ENCODE measurements around the gene RALGPS1.

The RALGPS1 gene

DNA sequence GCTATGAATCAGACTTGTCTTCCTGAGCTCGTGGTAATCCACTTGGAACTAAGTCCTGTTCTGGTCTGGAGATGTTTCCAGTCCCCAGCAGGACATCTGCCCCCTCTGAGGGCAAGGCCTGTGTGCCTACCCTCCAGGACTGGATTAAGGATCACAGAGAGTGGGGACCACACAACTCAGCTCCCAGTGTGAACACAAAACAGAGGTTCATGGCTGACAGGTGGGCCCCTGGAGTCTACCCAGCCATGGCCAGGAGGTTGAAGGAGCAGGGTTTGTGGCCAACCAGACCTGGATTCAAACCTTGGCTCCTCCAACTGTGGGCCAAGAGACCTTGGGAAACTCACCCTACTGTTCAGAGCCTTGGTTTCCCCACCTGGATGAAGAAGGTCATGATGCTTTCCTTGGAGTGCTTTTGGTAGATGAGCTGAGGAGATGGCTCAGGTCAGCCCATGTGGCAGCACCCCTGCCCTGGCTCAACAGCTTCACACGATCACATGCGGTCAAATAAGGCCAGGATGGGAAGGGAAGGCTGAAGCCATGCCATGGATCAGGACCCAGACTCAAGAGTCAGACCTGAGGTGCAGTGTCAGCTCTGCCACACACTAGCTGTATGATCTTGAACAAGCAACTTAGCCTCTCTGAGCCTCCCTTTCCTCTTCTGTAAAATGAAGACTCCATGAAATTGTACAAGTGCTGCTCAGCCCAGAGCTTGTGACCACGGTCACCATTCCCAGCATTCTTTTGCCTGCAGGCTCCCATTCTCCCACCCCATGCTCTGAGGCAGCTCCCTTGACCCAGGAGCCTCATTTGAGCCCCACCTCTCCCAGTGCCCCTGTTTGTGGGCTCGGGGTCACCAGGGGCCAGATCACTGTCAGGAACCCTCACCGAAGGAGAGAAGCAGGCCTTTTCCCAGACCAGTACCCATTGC lies 235.1 kb downstream of the RALGPS1 start:
- no peak overlapping the region for H3K4me3 ChIP-seq (ENCODE audit: low read depth, low read length)
- TF ChIP-seq TCF7L2 (IDR thresholded peaks at IDR 0.05; ENCODE audit: borderline replicate concordance, low read depth, low read length) (no peak), ZBTB7A (tag by site-specific recombination; IDR thresholded peaks at IDR 0.05; ENCODE audit: low read depth) (no peak), ZNF239 (tag by site-specific recombination; IDR thresholded peaks at IDR 0.05) (no peak), HOXA7 (CRISPR knock-in tag; IDR thresholded peaks at IDR 0.05; ENCODE audit: borderline replicate concordance) (no peak), ZNF146 (tag by site-specific recombination; IDR thresholded peaks at IDR 0.05) (no peak)
- TF ChIP-seq, protein P1, sequence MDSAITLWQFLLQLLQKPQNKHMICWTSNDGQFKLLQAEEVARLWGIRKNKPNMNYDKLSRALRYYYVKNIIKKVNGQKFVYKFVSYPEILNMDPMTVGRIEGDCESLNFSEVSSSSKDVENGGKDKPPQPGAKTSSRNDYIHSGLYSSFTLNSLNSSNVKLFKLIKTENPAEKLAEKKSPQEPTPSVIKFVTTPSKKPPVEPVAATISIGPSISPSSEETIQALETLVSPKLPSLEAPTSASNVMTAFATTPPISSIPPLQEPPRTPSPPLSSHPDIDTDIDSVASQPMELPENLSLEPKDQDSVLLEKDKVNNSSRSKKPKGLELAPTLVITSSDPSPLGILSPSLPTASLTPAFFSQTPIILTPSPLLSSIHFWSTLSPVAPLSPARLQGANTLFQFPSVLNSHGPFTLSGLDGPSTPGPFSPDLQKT (IDR thresholded peaks at IDR 0.05; ENCODE audit: borderline replicate concordance, low read depth, low read length), result no peak
- TF ChIP-seq, protein P2, sequence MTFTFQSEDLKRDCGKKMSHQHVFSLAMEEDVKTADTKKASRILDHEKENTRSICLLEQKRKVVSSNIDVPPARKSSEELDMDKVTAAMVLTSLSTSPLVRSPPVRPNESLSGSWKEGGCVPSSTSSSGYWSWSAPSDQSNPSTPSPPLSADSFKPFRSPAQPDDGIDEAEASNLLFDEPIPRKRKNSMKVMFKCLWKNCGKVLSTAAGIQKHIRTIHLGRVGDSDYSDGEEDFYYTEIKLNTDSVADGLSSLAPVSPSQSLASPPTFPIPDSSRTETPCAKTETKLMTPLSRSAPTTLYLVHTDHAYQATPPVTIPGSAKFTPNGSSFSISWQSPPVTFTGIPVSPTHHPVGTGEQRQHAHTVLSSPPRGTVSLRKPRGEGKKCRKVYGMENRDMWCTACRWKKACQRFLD (tag by site-specific recombination; IDR thresholded peaks at IDR 0.05), result no peak
- no peaks in the 10 kb centered on the region for H3K4me1 ChIP-seq (ENCODE audit: control insufficient read depth, insufficient read depth, low read length)
- ChIA-PET CTCF (interaction anchor here (0.9 to 1.2 kb wide), 2 partner anchors 13 to 184 kb away, joined by 3 read pairs; no protein-coding TSS in a partner anchor), POLR2A (no interaction called here)
- no peaks in the 10 kb centered on the region for H3K9me3 ChIP-seq (ENCODE audit: control insufficient read depth, insufficient read depth, low read depth, low read length)
- no peaks in the 10 kb centered on the region for H3K36me3 ChIP-seq (ENCODE audit: control insufficient read depth in 2 of 2, insufficient read depth in 1 of 2, low read length in 2 of 2)
- no peak overlapping the region for H3K27ac ChIP-seq (ENCODE audit: extremely low read depth, low read depth, low read length)

DNA sequence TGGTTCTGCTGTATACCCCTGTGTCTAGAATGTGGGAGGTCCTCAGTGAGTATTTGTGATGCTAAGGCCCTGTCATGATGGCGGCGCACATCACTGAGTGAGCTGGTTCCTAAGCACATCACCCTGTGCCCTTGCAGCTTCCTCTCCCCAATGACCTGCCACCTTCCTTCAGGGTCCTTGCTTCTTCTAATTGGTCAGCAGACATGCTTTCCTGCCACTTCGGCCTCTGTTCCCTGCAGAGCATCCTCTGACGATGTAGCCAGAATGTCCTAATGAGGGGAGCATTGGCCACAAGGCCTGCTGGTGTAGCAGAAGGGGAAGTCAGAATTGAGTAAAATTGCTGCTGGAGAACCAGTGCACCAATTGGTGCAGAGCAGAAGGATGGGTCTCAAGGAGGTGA lies 238.9 kb downstream of the RALGPS1 start:
- Histone ChIP-seq H3K4me1 (ENCODE audit: control insufficient read depth, insufficient read depth, low read length) (no peaks in the 10 kb centered on the region), H3K4me3 (ENCODE audit: low read depth, low read length) (no peak overlapping the region), H3K27ac (ENCODE audit: extremely low read depth, low read depth, low read length) (no peak overlapping the region), H3K9me3 (ENCODE audit: control insufficient read depth, insufficient read depth, low read depth, low read length) (no peaks in the 10 kb centered on the region), H3K36me3 (ENCODE audit: control insufficient read depth in 2 of 2, insufficient read depth in 1 of 2, low read length in 2 of 2) (no peaks in the 10 kb centered on the region)
- ChIA-PET POLR2A (no interaction called here), CTCF (no interaction called here)
- no peak for TF ChIP-seq ZNF2 (tag by site-specific recombination; IDR thresholded peaks at IDR 0.05)
- no peak for TF ChIP-seq ZNF555 (tag by site-specific recombination; conservative IDR thresholded peaks at IDR 0.05)
- TF ChIP-seq, protein P3, sequence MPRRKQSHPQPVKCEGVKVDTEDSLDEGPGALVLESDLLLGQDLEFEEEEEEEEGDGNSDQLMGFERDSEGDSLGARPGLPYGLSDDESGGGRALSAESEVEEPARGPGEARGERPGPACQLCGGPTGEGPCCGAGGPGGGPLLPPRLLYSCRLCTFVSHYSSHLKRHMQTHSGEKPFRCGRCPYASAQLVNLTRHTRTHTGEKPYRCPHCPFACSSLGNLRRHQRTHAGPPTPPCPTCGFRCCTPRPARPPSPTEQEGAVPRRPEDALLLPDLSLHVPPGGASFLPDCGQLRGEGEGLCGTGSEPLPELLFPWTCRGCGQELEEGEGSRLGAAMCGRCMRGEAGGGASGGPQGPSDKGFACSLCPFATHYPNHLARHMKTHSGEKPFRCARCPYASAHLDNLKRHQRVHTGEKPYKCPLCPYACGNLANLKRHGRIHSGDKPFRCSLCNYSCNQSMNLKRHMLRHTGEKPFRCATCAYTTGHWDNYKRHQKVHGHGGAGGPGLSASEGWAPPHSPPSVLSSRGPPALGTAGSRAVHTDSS (tag by site-specific recombination; IDR thresholded peaks at IDR 0.05), result no peak
- TF ChIP-seq, protein P4, sequence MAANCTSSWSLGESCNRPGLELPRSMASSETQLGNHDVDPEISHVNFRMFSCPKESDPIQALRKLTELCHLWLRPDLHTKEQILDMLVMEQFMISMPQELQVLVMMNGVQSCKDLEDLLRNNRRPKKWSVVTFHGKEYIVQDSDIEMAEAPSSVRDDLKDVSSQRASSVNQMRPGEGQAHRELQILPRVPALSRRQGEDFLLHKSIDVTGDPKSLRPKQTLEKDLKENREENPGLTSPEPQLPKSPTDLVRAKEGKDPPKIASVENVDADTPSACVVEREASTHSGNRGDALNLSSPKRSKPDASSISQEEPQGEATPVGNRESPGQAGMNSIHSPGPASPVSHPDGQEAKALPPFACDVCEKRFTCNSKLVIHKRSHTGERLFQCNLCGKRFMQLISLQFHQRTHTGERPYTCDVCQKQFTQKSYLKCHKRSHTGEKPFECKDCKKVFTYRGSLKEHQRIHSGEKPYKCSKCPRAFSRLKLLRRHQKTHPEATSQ (tag by site-specific recombination; IDR thresholded peaks at IDR 0.05), result no peak
- no peak for TF ChIP-seq ZNF175 (tag by site-specific recombination; IDR thresholded peaks at IDR 0.05)
- no peak for TF ChIP-seq ZNF830 (tag by site-specific recombination; IDR thresholded peaks at IDR 0.05; ENCODE audit: low read depth)
- no peak for TF ChIP-seq ZNF311 (tag by site-specific recombination; IDR thresholded peaks at IDR 0.05; ENCODE audit: borderline replicate concordance)
- TF ChIP-seq ZNF416 (tag by site-specific recombination; IDR thresholded peaks at IDR 0.05), result no peak
- TF ChIP-seq ZNF302 (tag by site-specific recombination; IDR thresholded peaks at IDR 0.05; ENCODE audit: low read depth), result no peak
- no peak for TF ChIP-seq ZBTB48 (tag by site-specific recombination; IDR thresholded peaks at IDR 0.05)
- no peak for TF ChIP-seq KLF16 (tag by site-specific recombination; IDR thresholded peaks at IDR 0.05)
- TF ChIP-seq, protein P5, sequence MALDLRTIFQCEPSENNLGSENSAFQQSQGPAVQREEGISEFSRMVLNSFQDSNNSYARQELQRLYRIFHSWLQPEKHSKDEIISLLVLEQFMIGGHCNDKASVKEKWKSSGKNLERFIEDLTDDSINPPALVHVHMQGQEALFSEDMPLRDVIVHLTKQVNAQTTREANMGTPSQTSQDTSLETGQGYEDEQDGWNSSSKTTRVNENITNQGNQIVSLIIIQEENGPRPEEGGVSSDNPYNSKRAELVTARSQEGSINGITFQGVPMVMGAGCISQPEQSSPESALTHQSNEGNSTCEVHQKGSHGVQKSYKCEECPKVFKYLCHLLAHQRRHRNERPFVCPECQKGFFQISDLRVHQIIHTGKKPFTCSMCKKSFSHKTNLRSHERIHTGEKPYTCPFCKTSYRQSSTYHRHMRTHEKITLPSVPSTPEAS (tag by site-specific recombination; IDR thresholded peaks at IDR 0.05), result no peak
- no peak for TF ChIP-seq ZNF548 (tag by site-specific recombination; IDR thresholded peaks at IDR 0.05)
- no peak for TF ChIP-seq MYNN (tag by site-specific recombination; IDR thresholded peaks at IDR 0.05; ENCODE audit: borderline replicate concordance)
- no peak for TF ChIP-seq ZNF248 (tag by site-specific recombination; IDR thresholded peaks at IDR 0.05)
- TF ChIP-seq ZNF549 (tag by site-specific recombination; IDR thresholded peaks at IDR 0.05), result no peak
- no peak for TF ChIP-seq ZNF677 (tag by site-specific recombination; IDR thresholded peaks at IDR 0.05)
- TF ChIP-seq ZNF529 (tag by site-specific recombination; IDR thresholded peaks at IDR 0.05; ENCODE audit: insufficient replicate concordance), result no peak
